Measurements from ENCODE around the gene E2F2. TPM values are rescaled to one million over a fixed set of nuclear protein-coding genes. Genes with fewer than 3 reads are reported as not detected.

Gene E2F2
- total and polyA plus RNA-seq, 4 experiments from 2014 or later: 0.69 to 1.2 (median 1.1) TPM

DNA sequence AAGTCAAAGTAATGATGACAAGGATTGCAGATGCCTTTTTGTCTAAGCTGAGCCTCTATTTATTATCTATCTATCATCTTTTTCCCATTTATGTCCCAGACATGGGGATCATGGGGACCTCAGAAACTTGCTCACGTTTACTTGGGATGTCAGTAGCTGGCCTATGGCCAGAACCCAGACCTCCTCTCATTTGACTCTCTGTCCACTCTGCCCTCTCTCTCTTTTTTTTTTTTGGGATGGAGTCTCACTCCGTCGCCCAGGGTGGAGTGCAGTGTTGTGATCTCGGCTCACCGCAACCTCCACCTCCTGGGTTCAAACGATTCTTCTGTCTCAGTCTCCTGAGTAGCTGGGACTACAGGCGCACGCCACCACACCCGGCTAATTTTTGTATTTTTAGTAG lies 32.0 kb upstream of the E2F2 start:
- intact Hi-C loops (cut with micrococcal nuclease): no loop called here
- H3K4me3 Mint-ChIP-seq: peak overlapping the region in 1 of 8 donors; percentile 29
- Histone ChIP-seq H3K4me3 (ENCODE audit: low read length in 2 of 2) (no peak overlapping the region), H3K4me1 (ENCODE audit: insufficient read depth, low read length) (peaks cover 25% of the 10 kb centered on the region), H3K27me3 (ENCODE audit: insufficient read depth, low read length) (no peaks in the 10 kb centered on the region), H3K9me3 (ENCODE audit: control insufficient read depth in 1 of 2, low read length in 2 of 2) (no peaks in the 10 kb centered on the region), H3K36me3 (ENCODE audit: insufficient read depth, low read length) (no peaks in the 10 kb centered on the region), H3K27ac (ENCODE audit: low read depth, low read length) (no peak overlapping the region)
- ChIA-PET POLR2A (ENCODE audit: partially characterized antibody) (no interaction called here), CTCF (ENCODE audit: partially characterized antibody) (interaction anchor here (2.0 to 30.0 kb wide), 3 partner anchors 8 to 74 kb away, joined by 5 to 1081 read pairs (median 8); no protein-coding TSS in a partner anchor)
- H3K36me3 Mint-ChIP-seq: peaks cover 0 to 8% of the 10 kb centered on the region in 2 donors
- H3K4me1 Mint-ChIP-seq: peaks cover 14 to 63% (median 33%) of the 10 kb centered on the region in 4 donors
- no peak for DNase-seq
- peak overlapping the region in 3 of 7 donors; percentile 18 to 68 (median 37) for H3K27ac Mint-ChIP-seq
- H3K27me3 Mint-ChIP-seq: peaks cover 9 to 10% of the 10 kb centered on the region in 2 donors
- peaks cover 0 to 2% (median 0%) of the 10 kb centered on the region in 8 donors for H3K9me3 Mint-ChIP-seq

DNA sequence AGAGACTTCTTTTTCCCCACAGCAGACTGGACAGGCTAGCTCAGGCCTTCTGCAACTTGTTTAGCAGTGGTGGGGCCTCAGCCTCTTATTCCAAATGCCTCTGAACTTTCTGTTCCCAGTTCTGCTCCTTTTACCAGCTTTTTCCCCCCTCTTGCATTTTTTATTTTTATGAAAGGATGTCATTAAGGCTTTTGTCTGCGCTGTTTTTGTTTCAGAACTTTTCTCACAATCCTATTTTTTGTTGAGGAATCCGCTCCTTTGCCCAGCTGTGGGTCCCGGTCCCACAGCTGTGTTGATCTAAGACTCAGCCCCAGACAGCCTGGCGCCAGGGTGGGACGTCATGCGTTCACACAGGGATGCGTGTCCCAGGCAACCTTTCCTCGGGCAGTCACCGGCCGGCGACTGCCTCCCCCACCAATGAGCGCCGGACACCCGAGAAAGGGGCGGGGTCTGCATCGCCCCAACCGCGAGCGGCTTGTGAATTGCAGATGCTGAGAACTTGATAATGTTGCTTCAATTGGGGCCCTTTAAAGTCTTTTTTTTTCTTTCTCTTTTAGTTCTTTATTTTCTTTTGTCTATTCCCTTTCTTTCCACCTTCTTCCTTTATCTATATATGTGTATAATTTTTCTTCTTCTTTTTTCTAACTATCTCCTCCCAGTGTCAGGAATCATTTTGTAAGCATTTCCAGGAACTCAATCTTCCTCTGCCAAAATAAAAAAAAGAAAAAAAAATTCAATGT lies 31.3 kb upstream of the E2F2 start:
- ChIA-PET CTCF (ENCODE audit: partially characterized antibody) (interaction anchor here (2.0 to 30.0 kb wide), 2 partner anchors 15 to 75 kb away, joined by 5 to 1081 read pairs; no protein-coding TSS in a partner anchor), POLR2A (ENCODE audit: partially characterized antibody) (interaction anchor here (0.8 to 1.4 kb wide), 3 partner anchors 38 to 72 kb away, joined by 3 read pairs; no protein-coding TSS in a partner anchor)
- no peaks in the 10 kb centered on the region for H3K27me3 ChIP-seq (ENCODE audit: insufficient read depth, low read length)
- Mint-ChIP-seq H3K36me3 (peaks cover 3 to 11% of the 10 kb centered on the region in 2 donors), H3K4me3 (peak overlapping the region in 5 of 8 donors; percentile 3 to 26 (median 9)), H3K4me1 (peaks cover 16 to 66% (median 35%) of the 10 kb centered on the region in 4 donors), H3K27me3 (peaks cover 7 to 8% of the 10 kb centered on the region in 2 donors), H3K27ac (peak overlapping the region in 4 of 7 donors; percentile 22 to 86 (median 48)), H3K9me3 (peaks cover 0 to 2% (median 0%) of the 10 kb centered on the region in 8 donors)
- intact Hi-C loops (cut with micrococcal nuclease): no loop called here
- peaks cover 28% of the 10 kb centered on the region for H3K4me1 ChIP-seq (ENCODE audit: insufficient read depth, low read length)
- H3K27ac ChIP-seq (ENCODE audit: low read depth, low read length): no peak overlapping the region
- no peaks in the 10 kb centered on the region for H3K36me3 ChIP-seq (ENCODE audit: insufficient read depth, low read length)
- no peaks in the 10 kb centered on the region for H3K9me3 ChIP-seq (ENCODE audit: control insufficient read depth in 1 of 2, low read length in 2 of 2)
- no peak overlapping the region for H3K4me3 ChIP-seq (ENCODE audit: low read length in 2 of 2)
- peak in 1 of 5 donors; percentile 47 for DNase-seq

DNA sequence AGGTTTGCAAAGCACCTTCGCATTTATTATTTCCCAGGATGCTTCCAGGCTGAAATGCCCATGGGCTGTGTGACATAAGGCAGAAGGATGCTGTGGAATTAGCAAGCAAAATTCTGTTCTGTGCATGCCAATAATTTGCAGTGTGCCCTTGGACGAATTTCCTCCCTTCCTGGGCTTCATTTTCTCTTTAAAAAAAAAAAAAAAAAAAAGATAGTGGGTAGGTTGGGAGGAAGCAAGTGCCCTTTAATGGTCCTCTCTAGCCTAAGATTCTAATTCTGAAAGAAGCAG lies 30.7 kb upstream of the E2F2 start:
- Mint-ChIP-seq H3K4me3 (peak overlapping the region in 2 of 8 donors; percentile 45 to 50), H3K27me3 (peaks cover 5 to 7% of the 10 kb centered on the region in 2 donors), H3K4me1 (peaks cover 18 to 72% (median 39%) of the 10 kb centered on the region in 4 donors), H3K27ac (peak overlapping the region in 6 of 7 donors; percentile 1 to 83 (median 37)), H3K9me3 (no peaks in the 10 kb centered on the region), H3K36me3 (peaks cover 3 to 11% of the 10 kb centered on the region in 2 donors)
- no peaks in the 10 kb centered on the region for H3K36me3 ChIP-seq (ENCODE audit: insufficient read depth, low read length)
- H3K27me3 ChIP-seq (ENCODE audit: insufficient read depth, low read length): no peaks in the 10 kb centered on the region
- no peak overlapping the region for H3K4me3 ChIP-seq (ENCODE audit: low read length in 2 of 2)
- H3K9me3 ChIP-seq (ENCODE audit: control insufficient read depth in 1 of 2, low read length in 2 of 2): no peaks in the 10 kb centered on the region
- POLR2A ChIA-PET (ENCODE audit: partially characterized antibody): interaction anchor here (0.8 to 1.4 kb wide), 3 partner anchors 38 to 73 kb away, joined by 3 read pairs; no protein-coding TSS in a partner anchor
- CTCF ChIA-PET (ENCODE audit: partially characterized antibody): interaction anchor here (30.0 kb wide), 1 partner anchor 75 kb away, joined by 1081 read pairs; no protein-coding TSS in a partner anchor
- peaks cover 34% of the 10 kb centered on the region for H3K4me1 ChIP-seq (ENCODE audit: insufficient read depth, low read length)
- DNase-seq: no peak
- intact Hi-C loops (cut with micrococcal nuclease): no loop called here
- no peak overlapping the region for H3K27ac ChIP-seq (ENCODE audit: low read depth, low read length)

DNA sequence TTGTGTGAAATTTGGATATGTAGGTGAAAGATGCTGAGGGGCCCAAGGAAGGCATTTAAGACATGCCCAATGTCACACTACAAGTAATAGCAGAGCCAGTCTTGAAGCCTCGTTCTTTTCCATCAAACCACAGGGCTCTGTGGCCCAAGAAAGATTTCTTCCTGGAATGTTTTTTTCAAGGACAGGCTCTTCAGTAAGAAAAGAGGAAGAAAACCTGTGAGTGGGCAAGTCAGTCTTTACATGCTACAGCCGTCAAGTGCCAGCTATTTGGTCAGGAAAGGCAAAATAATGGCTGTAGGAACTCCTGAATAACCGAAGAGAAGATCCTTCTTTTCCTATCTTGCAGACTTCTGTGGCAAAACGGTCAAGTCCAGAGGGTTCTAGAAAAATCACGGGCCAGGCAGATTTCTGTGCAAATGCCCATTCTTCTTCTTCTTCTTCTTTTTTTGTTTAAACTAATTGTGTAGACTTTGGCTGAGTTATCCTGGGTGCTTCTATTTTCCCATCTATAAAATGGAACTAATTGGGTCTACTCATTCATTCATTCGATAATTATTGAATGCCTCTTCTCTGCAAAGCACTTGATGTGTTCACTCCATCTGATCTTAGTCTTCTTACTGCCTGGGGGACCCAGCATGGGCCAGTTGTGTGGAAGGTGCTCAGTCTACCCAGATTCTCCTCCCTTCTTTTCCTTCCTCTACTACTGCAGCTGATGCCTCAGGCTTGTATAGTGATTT lies 30.2 kb upstream of the E2F2 start:
- peaks cover 3 to 11% of the 10 kb centered on the region in 2 donors for H3K36me3 Mint-ChIP-seq
- ChIA-PET POLR2A (ENCODE audit: partially characterized antibody) (interaction anchor here (1.1 to 1.4 kb wide), 2 partner anchors 39 to 63 kb away, joined by 3 read pairs; no protein-coding TSS in a partner anchor), CTCF (ENCODE audit: partially characterized antibody) (interaction anchor here (30.0 kb wide), 1 partner anchor 76 kb away, joined by 1081 read pairs; no protein-coding TSS in a partner anchor)
- no peaks in the 10 kb centered on the region for H3K9me3 ChIP-seq (ENCODE audit: control insufficient read depth in 1 of 2, low read length in 2 of 2)
- H3K4me3 Mint-ChIP-seq: peak overlapping the region in 3 of 8 donors; percentile 1 to 76 (median 45)
- DNase-seq: no peak
- no peaks in the 10 kb centered on the region for H3K9me3 Mint-ChIP-seq
- H3K27ac Mint-ChIP-seq: peak overlapping the region; percentile 1 to 83 (median 16)
- H3K4me3 ChIP-seq (ENCODE audit: low read length in 2 of 2): no peak overlapping the region
- H3K27ac ChIP-seq (ENCODE audit: low read depth, low read length): no peak overlapping the region
- intact Hi-C loops (cut with micrococcal nuclease): no loop called here
- peaks cover 21 to 73% (median 43%) of the 10 kb centered on the region in 4 donors for H3K4me1 Mint-ChIP-seq
- H3K27me3 Mint-ChIP-seq: peaks cover 3 to 4% of the 10 kb centered on the region in 2 donors
- peaks cover 39% of the 10 kb centered on the region for H3K4me1 ChIP-seq (ENCODE audit: insufficient read depth, low read length)
- no peaks in the 10 kb centered on the region for H3K36me3 ChIP-seq (ENCODE audit: insufficient read depth, low read length)
- H3K27me3 ChIP-seq (ENCODE audit: insufficient read depth, low read length): no peaks in the 10 kb centered on the region

DNA sequence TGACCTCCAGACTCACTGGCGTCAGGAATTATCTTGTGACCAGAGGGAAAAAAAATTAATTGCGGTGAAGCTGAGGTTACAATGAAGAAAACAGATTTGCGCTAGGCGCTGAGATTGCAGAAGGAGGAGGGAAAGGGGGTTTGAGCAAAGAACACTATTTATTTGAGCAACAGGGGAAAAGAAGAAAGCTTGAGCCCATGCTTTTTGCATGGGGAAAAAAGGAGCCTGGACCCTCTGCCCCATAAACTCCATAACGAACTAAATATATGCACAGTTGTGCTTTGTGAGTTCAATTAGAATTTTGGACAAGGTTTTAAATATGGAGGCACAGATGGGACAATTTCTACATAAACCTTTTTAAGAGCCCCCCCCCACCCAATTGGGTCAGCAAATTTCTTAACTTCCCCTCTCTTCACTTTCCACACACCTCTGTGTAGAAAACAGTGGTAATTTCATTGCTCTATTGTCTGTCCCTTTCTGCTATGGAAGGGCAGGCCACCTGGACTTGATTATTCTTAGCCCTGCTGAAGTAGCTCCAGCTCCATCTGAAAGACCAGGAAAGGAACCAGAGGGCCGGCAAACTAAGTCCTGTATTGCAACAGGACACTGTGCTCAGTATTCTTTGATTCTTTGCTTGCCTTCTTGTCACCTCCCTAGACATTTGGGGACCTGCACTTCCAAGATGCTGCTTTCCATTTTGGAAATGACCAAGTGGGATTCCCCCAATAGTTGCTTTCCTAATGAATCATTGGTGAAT lies 29.1 kb upstream of the E2F2 start:
- peaks cover 3 to 11% of the 10 kb centered on the region in 2 donors for H3K36me3 Mint-ChIP-seq
- Histone ChIP-seq H3K4me1 (ENCODE audit: insufficient read depth, low read length) (peaks cover 50% of the 10 kb centered on the region), H3K27me3 (ENCODE audit: insufficient read depth, low read length) (no peaks in the 10 kb centered on the region), H3K27ac (ENCODE audit: low read depth, low read length) (peak overlapping the region; percentile 66), H3K9me3 (ENCODE audit: control insufficient read depth in 1 of 2, low read length in 2 of 2) (no peaks in the 10 kb centered on the region), H3K36me3 (ENCODE audit: insufficient read depth, low read length) (no peaks in the 10 kb centered on the region), H3K4me3 (ENCODE audit: low read length in 2 of 2) (peak overlapping the region; percentile 82 to 85)
- H3K27ac Mint-ChIP-seq: peak overlapping the region; percentile 84 to 97 (median 94)
- H3K27me3 Mint-ChIP-seq: no peaks in the 10 kb centered on the region
- intact Hi-C loops (cut with micrococcal nuclease): loop anchor here (1.0 to 2.0 kb wide), 5 partner anchors 18 to 75 kb away; partner anchors contain the start of gene E2F2
- peak overlapping the region; percentile 87 to 97 (median 96) for H3K4me3 Mint-ChIP-seq
- no peaks in the 10 kb centered on the region for H3K9me3 Mint-ChIP-seq
- no peak for DNase-seq
- CTCF ChIA-PET (ENCODE audit: partially characterized antibody): interaction anchor here (0.9 to 30.0 kb wide), 11 partner anchors 12 to 77 kb away, joined by 3 to 1081 read pairs (median 9); no protein-coding TSS in a partner anchor
- peaks cover 27 to 79% (median 54%) of the 10 kb centered on the region in 4 donors for H3K4me1 Mint-ChIP-seq
- POLR2A ChIA-PET (ENCODE audit: partially characterized antibody): interaction anchor here (0.5 to 21.6 kb wide), 14 partner anchors 9 to 297 kb away, joined by 3 to 616 read pairs (median 26); no protein-coding TSS in a partner anchor

DNA sequence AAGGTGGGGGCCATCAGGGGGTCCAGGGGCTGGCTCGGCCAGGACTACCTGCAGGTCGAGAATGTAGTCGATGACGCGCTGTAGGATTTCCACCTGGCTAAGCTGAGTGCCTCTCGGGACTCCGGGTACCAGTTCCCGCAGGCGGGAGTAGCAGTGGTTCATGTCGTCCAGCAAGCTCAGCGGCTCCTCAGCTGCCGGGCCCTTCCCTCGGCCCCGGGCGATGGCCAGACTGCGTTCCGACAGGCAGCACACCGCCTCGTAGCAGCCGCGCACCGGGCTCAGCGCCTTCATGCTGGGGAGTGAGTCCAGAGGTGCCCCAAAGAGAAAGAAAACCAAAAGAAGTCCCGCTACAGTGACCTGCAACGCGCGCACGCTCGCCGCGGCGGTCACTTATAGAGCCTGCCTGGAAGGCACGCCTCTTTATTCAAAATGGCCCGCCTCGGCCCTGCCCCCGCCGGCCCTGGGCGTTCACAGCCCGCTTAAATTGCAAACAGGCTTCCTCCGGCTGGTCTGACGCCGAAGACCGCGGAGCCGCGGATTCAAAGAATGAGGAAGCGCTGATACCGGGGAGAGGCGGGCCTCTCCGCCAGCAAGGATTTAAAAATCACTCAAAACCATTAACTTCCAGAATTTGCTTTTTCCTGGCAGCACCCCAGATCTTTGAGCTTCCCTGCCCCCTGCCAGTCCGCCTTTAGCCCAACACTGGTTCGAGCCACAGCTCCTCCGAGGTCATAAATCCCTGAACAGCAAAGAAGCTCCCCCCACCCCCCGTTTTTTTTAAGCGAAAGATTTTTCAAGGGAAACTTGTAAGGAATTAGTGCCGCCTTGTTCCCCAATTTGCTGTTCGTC lies 28.3 kb upstream of the E2F2 start, which contains the start of gene ID3:
TSS of gene ID3 (minus strand) at position 366 of the 849 bp plus-strand sequence. CDS start at position 291, 75 bp downstream.
- POLR2A ChIA-PET (ENCODE audit: partially characterized antibody): interaction anchor here (0.5 to 21.6 kb wide), 23 partner anchors 9 to 298 kb away, joined by 3 to 616 read pairs (median 9); partner anchors contain the start of gene ASAP3
- intact Hi-C loops (cut with micrococcal nuclease): loop anchor here (1.0 to 2.0 kb wide), 5 partner anchors 19 to 76 kb away; partner anchors contain the start of gene E2F2
- Mint-ChIP-seq H3K4me1 (peaks cover 30 to 84% (median 56%) of the 10 kb centered on the region in 4 donors), H3K4me3 (peak within 1 kb of the TSS; percentile 87 to 97 (median 96)), H3K27ac (peak within 1 kb of the TSS; percentile 84 to 97 (median 94)), H3K27me3 (no peaks in the 10 kb centered on the region), H3K9me3 (no peaks in the 10 kb centered on the region), H3K36me3 (peaks cover 3 to 11% of the 10 kb centered on the region in 2 donors)
- H3K27ac ChIP-seq (ENCODE audit: low read depth, low read length): peak within 1 kb of the TSS; percentile 66
- peak within 1 kb of the TSS; percentile 82 to 85 for H3K4me3 ChIP-seq (ENCODE audit: low read length in 2 of 2)
- no peaks in the 10 kb centered on the region for H3K9me3 ChIP-seq (ENCODE audit: control insufficient read depth in 1 of 2, low read length in 2 of 2)
- CTCF ChIA-PET (ENCODE audit: partially characterized antibody): interaction anchor here (0.9 to 30.0 kb wide), 15 partner anchors 9 to 78 kb away, joined by 3 to 1081 read pairs (median 5); no protein-coding TSS in a partner anchor
- H3K27me3 ChIP-seq (ENCODE audit: insufficient read depth, low read length): no peaks in the 10 kb centered on the region
- DNase-seq: peak; percentile 85 to 93 (median 89)
- peaks cover 52% of the 10 kb centered on the region for H3K4me1 ChIP-seq (ENCODE audit: insufficient read depth, low read length)
- H3K36me3 ChIP-seq (ENCODE audit: insufficient read depth, low read length): no peaks in the 10 kb centered on the region

Measured in CD4-positive, alpha-beta memory T cell (primary cell).